Astrocyte (in vitro differentiated cells and primary cell): ENCODE data around the gene CELSR2.

Experiments
- EZH2 ChIP-seq: IDR thresholded peaks from 2 replicates; pipeline ENCODE4 v1.6.1; 2012; ENCODE audit warnings: mild to moderate bottlenecking, low read length, inconsistent platforms; ENCODE audit not compliant: insufficient read depth
- TF ChIP-seq, protein P1 (sequence below): IDR thresholded peaks from 2 replicates; pipeline ENCODE4 v1.5.1; 2011; ENCODE audit warnings: low read depth, mild to moderate bottlenecking, inconsistent platforms, low read length, moderate library complexity; ENCODE audit not compliant: insufficient read depth

DNA sequence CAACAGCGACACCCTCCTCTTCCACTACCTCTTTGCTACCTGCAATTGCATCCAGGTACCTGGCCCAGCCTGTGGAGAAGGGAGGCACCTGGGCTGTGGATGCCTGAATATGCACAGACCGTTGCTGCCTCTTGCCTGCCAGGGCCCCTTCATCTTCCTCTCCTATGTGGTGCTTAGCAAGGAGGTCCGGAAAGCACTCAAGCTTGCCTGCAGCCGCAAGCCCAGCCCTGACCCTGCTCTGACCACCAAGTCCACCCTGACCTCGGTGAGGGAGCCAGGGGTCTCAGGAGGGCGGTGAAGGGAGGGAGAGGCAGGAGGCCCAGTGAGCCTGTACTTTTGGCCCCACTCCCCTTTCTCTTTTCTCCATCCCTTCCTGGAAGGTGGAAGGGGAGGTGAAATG is 22.1 kb downstream of the CELSR2 start:
- TF ChIP-seq, protein P1, sequence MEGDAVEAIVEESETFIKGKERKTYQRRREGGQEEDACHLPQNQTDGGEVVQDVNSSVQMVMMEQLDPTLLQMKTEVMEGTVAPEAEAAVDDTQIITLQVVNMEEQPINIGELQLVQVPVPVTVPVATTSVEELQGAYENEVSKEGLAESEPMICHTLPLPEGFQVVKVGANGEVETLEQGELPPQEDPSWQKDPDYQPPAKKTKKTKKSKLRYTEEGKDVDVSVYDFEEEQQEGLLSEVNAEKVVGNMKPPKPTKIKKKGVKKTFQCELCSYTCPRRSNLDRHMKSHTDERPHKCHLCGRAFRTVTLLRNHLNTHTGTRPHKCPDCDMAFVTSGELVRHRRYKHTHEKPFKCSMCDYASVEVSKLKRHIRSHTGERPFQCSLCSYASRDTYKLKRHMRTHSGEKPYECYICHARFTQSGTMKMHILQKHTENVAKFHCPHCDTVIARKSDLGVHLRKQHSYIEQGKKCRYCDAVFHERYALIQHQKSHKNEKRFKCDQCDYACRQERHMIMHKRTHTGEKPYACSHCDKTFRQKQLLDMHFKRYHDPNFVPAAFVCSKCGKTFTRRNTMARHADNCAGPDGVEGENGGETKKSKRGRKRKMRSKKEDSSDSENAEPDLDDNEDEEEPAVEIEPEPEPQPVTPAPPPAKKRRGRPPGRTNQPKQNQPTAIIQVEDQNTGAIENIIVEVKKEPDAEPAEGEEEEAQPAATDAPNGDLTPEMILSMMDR: no peak
- TF ChIP-seq EZH2: no peak
